Lower leg skin (tissue), 3 donors: Measurements from ENCODE around the gene ZNF687.

Source experiments
- CTCF ChIP-seq, 3 donors: fragments of 450-650 bp; IDR thresholded peaks; one replicate each; pipeline ENCODE4 v1.5.1; 2016; ENCODE audit warnings: antibody characterized with exemption in 3 of 3, mild to moderate bottlenecking in 3 of 3, moderate library complexity in 2 of 3
- POLR2A ChIP-seq, 2 donors: fragments of 450-650 bp; IDR thresholded peaks; one replicate each; pipeline ENCODE4 v1.6.1; 2016 to 2017; ENCODE audit warnings: antibody characterized with exemption in 2 of 2, mild to moderate bottlenecking in 1 of 2, moderate library complexity in 1 of 2

- no peak for TF ChIP-seq CTCF (IDR thresholded peaks at IDR 0.05)
- no peak for TF ChIP-seq POLR2A (IDR thresholded peaks at IDR 0.05)
Observed at GRCh38 chr1:151334822-151335221, 52.7 kb downstream of the ZNF687 start.
